ENCODE results near the gene CLPTM1L.
"Not testable (repeated sequence)": the region's sequence is repeated elsewhere in the genome, so short reads cannot be mapped to it uniquely, and the experiment has no call there.

CLPTM1L gene

DNA sequence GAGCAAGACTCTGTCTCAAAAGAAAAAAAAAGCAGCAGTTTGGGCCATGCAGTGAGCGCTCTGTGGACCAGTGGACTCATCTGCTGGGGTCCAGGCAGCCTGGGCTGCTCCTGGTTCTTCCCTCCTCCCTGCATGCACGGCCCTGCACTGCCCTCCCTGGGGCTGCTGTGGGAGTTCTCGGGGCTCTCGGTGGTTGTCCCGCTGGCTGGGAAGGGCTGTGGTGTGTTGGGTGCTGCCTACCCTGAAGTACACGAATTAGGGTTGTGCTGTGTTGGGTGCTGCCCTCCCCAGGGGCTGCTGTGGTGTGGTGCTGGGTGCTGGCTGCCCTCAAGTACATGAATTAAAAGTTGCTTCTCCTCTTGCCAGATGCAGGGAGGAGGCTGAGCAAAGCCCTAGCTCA is 18.3 kb upstream of the CLPTM1L start:
- DNase-seq (ENCODE audit: low spot score): no peak
- no peak overlapping the region for H3K18ac ChIP-seq (ENCODE audit: low read length)
- H3K36me3 ChIP-seq (replicated peaks in 1 of 2; ENCODE audit: control insufficient read depth in 2 of 2, insufficient read depth in 2 of 2, low read length in 2 of 2): no peaks in the 10 kb centered on the region
- WGBS, 2 donors (ENCODE audit: extremely low coverage in 2 of 2, insufficient read length in 2 of 2, insufficient replicate concordance in 1 of 2): no CpG with 5 or more reads among the region's 6 CpGs
- peaks cover 2% of the 10 kb centered on the region for H3K79me1 ChIP-seq (ENCODE audit: low read depth, low read length)
- H2BK120ac ChIP-seq (ENCODE audit: low read depth, low read length): no peak overlapping the region
- H3K27me3 ChIP-seq (ENCODE audit: control insufficient read depth in 3 of 3, insufficient read depth in 3 of 3, low read depth in 1 of 3, low read length in 3 of 3): peaks cover 0 to 67% (median 0%) of the 10 kb centered on the region in 3 experiments
- H3K9me3 ChIP-seq (replicated peaks in 1 of 2; ENCODE audit: control insufficient read depth in 2 of 2, insufficient read depth in 1 of 2, low read depth in 1 of 2, low read length in 2 of 2): no peaks in the 10 kb centered on the region
- H3K4me3 ChIP-seq (ENCODE audit: low read length in 2 of 2): no peak overlapping the region
- no peak overlapping the region for H3K4me2 ChIP-seq (ENCODE audit: insufficient read depth, low read length, poor library complexity, severe bottlenecking)
- H3K4ac ChIP-seq (ENCODE audit: low read length): no peak overlapping the region
- H4K8ac ChIP-seq (ENCODE audit: low read depth, low read length): no peak overlapping the region
- H2BK5ac ChIP-seq (ENCODE audit: low read length): no peak overlapping the region
- H3K9ac ChIP-seq (ENCODE audit: low read depth, low read length, poor library complexity): no peak overlapping the region
- H3K4me1 ChIP-seq (ENCODE audit: control insufficient read depth in 2 of 2, insufficient read depth in 1 of 2, low read depth in 1 of 2, low read length in 2 of 2): no peaks in the 10 kb centered on the region
- H2BK15ac ChIP-seq (ENCODE audit: low read length): no peak overlapping the region
- no peak overlapping the region for H2AK5ac ChIP-seq (ENCODE audit: low read depth, low read length)
- H3K27ac ChIP-seq (replicated peaks; ENCODE audit: low read length): no peak overlapping the region
- H2AFZ ChIP-seq (ENCODE audit: low read length): no peak overlapping the region
- no peak overlapping the region for H2BK12ac ChIP-seq (ENCODE audit: low read length)
- H3K23ac ChIP-seq (ENCODE audit: low read depth, low read length, poor library complexity): no peak overlapping the region
- no peak overlapping the region for H3K14ac ChIP-seq (ENCODE audit: low read length)
- H4K91ac ChIP-seq (ENCODE audit: low read depth, low read length, poor library complexity): no peak overlapping the region

DNA sequence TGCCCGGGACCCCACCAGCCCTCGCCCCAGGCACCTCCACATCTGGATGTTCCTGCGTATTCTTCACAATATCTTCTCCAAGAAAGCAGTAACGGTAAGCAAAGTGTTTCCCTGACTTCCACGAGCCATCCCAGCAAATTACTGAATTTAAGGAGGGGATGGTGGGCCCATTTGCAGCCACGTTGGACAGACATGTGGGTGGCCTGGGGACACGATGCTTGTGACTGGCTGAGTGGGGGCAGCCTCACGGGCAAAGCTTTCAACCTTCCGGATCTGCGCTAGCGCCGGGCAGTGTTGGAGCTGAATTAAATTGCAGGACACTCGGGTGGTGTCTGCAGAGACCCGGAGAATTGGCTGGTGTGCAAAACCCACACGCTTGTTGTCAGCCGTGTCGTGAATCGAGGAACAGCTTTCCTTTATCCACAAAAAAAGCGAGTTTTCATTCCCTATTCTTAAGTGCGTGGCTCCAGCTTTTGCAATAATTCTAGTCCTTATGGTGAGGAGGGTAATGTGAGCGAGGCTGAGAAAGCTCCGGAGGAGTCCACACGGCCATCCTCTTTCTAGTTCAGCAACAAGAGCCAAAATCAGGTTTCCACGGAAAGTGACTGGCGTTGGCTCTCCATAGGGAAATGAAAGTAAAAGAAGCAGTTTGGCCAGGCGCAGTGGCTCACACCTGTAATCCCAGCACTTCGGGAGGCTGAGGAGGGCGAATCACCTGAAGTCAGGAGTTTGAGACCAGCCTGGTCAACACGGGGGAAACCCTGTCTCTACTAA is 17.5 kb upstream of the CLPTM1L start:
- Histone ChIP-seq H3K27ac (replicated peaks; ENCODE audit: low read length) (no peak overlapping the region), H2BK15ac (ENCODE audit: low read length) (no peak overlapping the region), H3K27me3 (ENCODE audit: control insufficient read depth in 3 of 3, insufficient read depth in 3 of 3, low read depth in 1 of 3, low read length in 3 of 3) (peaks cover 0 to 68% (median 0%) of the 10 kb centered on the region in 3 experiments), H2AK5ac (ENCODE audit: low read depth, low read length) (no peak overlapping the region), H3K79me1 (ENCODE audit: low read depth, low read length) (peaks cover 2% of the 10 kb centered on the region), H4K91ac (ENCODE audit: low read depth, low read length, poor library complexity) (no peak overlapping the region), H2BK12ac (ENCODE audit: low read length) (no peak overlapping the region), H2AFZ (ENCODE audit: low read length) (no peak overlapping the region), H2BK120ac (ENCODE audit: low read depth, low read length) (no peak overlapping the region), H3K4me3 (ENCODE audit: low read length in 2 of 2) (no peak overlapping the region), H2BK5ac (ENCODE audit: low read length) (no peak overlapping the region), H3K4me2 (ENCODE audit: insufficient read depth, low read length, poor library complexity, severe bottlenecking) (no peak overlapping the region), H3K23ac (ENCODE audit: low read depth, low read length, poor library complexity) (no peak overlapping the region), H3K36me3 (replicated peaks in 1 of 2; ENCODE audit: control insufficient read depth in 2 of 2, insufficient read depth in 2 of 2, low read length in 2 of 2) (no peaks in the 10 kb centered on the region), H3K4me1 (ENCODE audit: control insufficient read depth in 2 of 2, insufficient read depth in 1 of 2, low read depth in 1 of 2, low read length in 2 of 2) (no peaks in the 10 kb centered on the region), H3K18ac (ENCODE audit: low read length) (no peak overlapping the region), H3K4ac (ENCODE audit: low read length) (no peak overlapping the region), H3K9me3 (replicated peaks in 1 of 2; ENCODE audit: control insufficient read depth in 2 of 2, insufficient read depth in 1 of 2, low read depth in 1 of 2, low read length in 2 of 2) (no peaks in the 10 kb centered on the region), H4K8ac (ENCODE audit: low read depth, low read length) (no peak overlapping the region), H3K14ac (ENCODE audit: low read length) (no peak overlapping the region), H3K9ac (ENCODE audit: low read depth, low read length, poor library complexity) (no peak overlapping the region)
- DNase-seq (ENCODE audit: low spot score): no peak
- no CpG with 5 or more reads among the region's 29 CpGs for WGBS, 2 donors (ENCODE audit: extremely low coverage in 2 of 2, insufficient read length in 2 of 2, insufficient replicate concordance in 1 of 2)

DNA sequence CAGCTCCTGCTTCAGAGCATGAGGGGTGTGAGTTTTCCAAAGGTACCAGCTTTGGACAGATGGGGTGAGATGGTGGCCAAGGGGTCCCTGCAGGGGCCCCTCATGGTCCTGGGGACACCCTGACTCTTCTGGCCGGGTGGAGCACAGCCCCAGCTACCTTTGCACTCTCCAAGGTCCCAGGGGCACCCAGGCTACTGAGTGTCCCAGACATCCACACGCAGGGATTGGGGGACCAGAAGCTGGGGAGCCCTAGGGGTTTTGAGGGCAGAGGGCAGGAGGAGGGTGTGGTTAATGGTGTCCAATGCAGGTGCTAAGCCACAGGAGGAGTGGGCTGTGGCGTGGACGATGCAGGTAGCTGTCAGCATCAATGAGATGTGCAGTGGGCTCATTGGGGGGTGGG is 16.0 kb upstream of the CLPTM1L start:
- peak overlapping the region; percentile 3 for H3K14ac ChIP-seq (ENCODE audit: low read length)
- H3K36me3 ChIP-seq (replicated peaks in 1 of 2; ENCODE audit: control insufficient read depth in 2 of 2, insufficient read depth in 2 of 2, low read length in 2 of 2): no peaks in the 10 kb centered on the region
- H3K4me2 ChIP-seq (ENCODE audit: insufficient read depth, low read length, poor library complexity, severe bottlenecking): no peak overlapping the region
- H3K23ac ChIP-seq (ENCODE audit: low read depth, low read length, poor library complexity): no peak overlapping the region
- H3K9me3 ChIP-seq (replicated peaks in 1 of 2; ENCODE audit: control insufficient read depth in 2 of 2, insufficient read depth in 1 of 2, low read depth in 1 of 2, low read length in 2 of 2): no peaks in the 10 kb centered on the region
- H4K8ac ChIP-seq (ENCODE audit: low read depth, low read length): no peak overlapping the region
- H2BK15ac ChIP-seq (ENCODE audit: low read length): no peak overlapping the region
- DNase-seq (ENCODE audit: low spot score): no peak
- no peak overlapping the region for H2BK12ac ChIP-seq (ENCODE audit: low read length)
- no peak overlapping the region for H4K91ac ChIP-seq (ENCODE audit: low read depth, low read length, poor library complexity)
- H3K4me1 ChIP-seq (ENCODE audit: control insufficient read depth in 2 of 2, insufficient read depth in 1 of 2, low read depth in 1 of 2, low read length in 2 of 2): no peaks in the 10 kb centered on the region
- no peak overlapping the region for H3K18ac ChIP-seq (ENCODE audit: low read length)
- H3K4me3 ChIP-seq (ENCODE audit: low read length in 2 of 2): no peak overlapping the region
- H2BK120ac ChIP-seq (ENCODE audit: low read depth, low read length): no peak overlapping the region
- H3K27me3 ChIP-seq (ENCODE audit: control insufficient read depth in 3 of 3, insufficient read depth in 3 of 3, low read depth in 1 of 3, low read length in 3 of 3): peaks cover 0 to 73% (median 0%) of the 10 kb centered on the region in 3 experiments
- H3K79me1 ChIP-seq (ENCODE audit: low read depth, low read length): peaks cover 2% of the 10 kb centered on the region
- H3K4ac ChIP-seq (ENCODE audit: low read length): no peak overlapping the region
- no peak overlapping the region for H2BK5ac ChIP-seq (ENCODE audit: low read length)
- no peak overlapping the region for H3K9ac ChIP-seq (ENCODE audit: low read depth, low read length, poor library complexity)
- H3K27ac ChIP-seq (replicated peaks; ENCODE audit: low read length): no peak overlapping the region
- H2AK5ac ChIP-seq (ENCODE audit: low read depth, low read length): peak overlapping the region; percentile 86
- no CpG with 5 or more reads among the region's 4 CpGs for WGBS, 2 donors (ENCODE audit: extremely low coverage in 2 of 2, insufficient read length in 2 of 2, insufficient replicate concordance in 1 of 2)
- no peak overlapping the region for H2AFZ ChIP-seq (ENCODE audit: low read length)

DNA sequence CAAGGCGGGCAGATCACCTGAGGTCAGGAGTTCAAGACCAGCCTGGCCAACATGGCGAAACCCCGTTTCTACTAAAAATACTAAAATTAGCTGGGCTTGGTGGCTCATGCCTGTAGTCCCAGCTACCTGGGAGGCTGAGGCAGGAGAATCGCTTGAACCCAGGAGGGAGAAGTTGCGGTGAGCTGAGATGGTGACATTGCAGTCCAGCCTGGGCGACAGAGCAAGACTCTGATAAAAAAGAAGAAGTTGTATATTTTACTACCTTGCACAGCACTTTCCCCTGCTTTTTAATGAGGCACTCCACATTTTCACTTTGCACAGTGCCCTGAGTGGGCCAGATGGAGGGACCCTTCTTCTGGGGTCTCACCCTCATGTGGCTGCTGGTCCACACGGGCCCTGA is 15.5 kb upstream of the CLPTM1L start:
- no CpG with 5 or more reads among the region's 7 CpGs for WGBS, 2 donors (ENCODE audit: extremely low coverage in 2 of 2, insufficient read length in 2 of 2, insufficient replicate concordance in 1 of 2)
- H2BK15ac ChIP-seq (ENCODE audit: low read length); H3K36me3 ChIP-seq (replicated peaks in 1 of 2; ENCODE audit: control insufficient read depth in 2 of 2, insufficient read depth in 2 of 2, low read length in 2 of 2); H2BK5ac ChIP-seq (ENCODE audit: low read length); H3K4me3 ChIP-seq (ENCODE audit: low read length in 2 of 2); H3K23ac ChIP-seq (ENCODE audit: low read depth, low read length, poor library complexity); H2AFZ ChIP-seq (ENCODE audit: low read length); H2BK12ac ChIP-seq (ENCODE audit: low read length); H4K8ac ChIP-seq (ENCODE audit: low read depth, low read length); H3K9ac ChIP-seq (ENCODE audit: low read depth, low read length, poor library complexity); H3K27ac ChIP-seq (replicated peaks; ENCODE audit: low read length); H3K4me1 ChIP-seq (ENCODE audit: control insufficient read depth in 2 of 2, insufficient read depth in 1 of 2, low read depth in 1 of 2, low read length in 2 of 2); H2BK120ac ChIP-seq (ENCODE audit: low read depth, low read length); H4K91ac ChIP-seq (ENCODE audit: low read depth, low read length, poor library complexity); H3K9me3 ChIP-seq (replicated peaks in 1 of 2; ENCODE audit: control insufficient read depth in 2 of 2, insufficient read depth in 1 of 2, low read depth in 1 of 2, low read length in 2 of 2); H3K4ac ChIP-seq (ENCODE audit: low read length); H3K18ac ChIP-seq (ENCODE audit: low read length); H3K4me2 ChIP-seq (ENCODE audit: insufficient read depth, low read length, poor library complexity, severe bottlenecking); DNase-seq (ENCODE audit: low spot score); H3K79me1 ChIP-seq (ENCODE audit: low read depth, low read length); H3K14ac ChIP-seq (ENCODE audit: low read length): not testable (repeated sequence)
- H3K27me3 ChIP-seq (ENCODE audit: control insufficient read depth in 3 of 3, insufficient read depth in 3 of 3, low read depth in 1 of 3, low read length in 3 of 3): peaks cover 0 to 70% (median 0%) of the 10 kb centered on the region in 3 experiments
- H2AK5ac ChIP-seq (ENCODE audit: low read depth, low read length): peak overlapping the region; percentile 86
